ENCODE results near the gene KRT2. TPM values are rescaled to one million over a fixed set of nuclear protein-coding genes. Genes with fewer than 3 reads are reported as not detected.

The KRT2 gene
- total RNA-seq, 4 donors from 2014 or later = 1.3 TPM; not detected in 3

DNA sequence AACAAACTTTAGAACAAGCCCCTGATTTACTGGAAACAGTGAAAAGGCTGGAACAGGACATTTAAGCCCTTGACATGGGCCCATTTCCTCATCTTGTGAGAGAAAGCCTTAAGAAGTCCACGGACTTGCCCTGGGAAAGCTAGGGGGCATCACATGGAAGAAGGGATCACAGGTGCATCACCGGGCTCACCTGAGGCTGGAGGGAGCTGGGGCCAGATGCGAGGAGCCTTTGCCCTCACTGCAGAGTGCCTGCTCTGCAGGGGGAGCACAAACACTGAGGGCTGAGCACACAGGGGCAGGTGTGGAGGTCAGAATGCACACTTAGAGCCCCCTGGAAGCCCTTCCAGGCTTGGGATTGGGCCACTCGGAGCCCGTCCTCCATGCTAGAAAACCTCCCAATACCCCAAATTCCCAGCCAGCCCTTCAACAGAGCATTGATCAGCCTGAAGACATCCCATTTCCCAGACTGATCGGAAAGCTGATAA, 33.4 kb upstream of the KRT2 start:
- H3K4me3 ChIP-seq (replicated peaks in 1 of 3) = no peak overlapping the region
- DNase-seq = no peak
- 77 to 82% methylated on average over 5 to 6 of the region's 6 CpGs for WGBS, 2 donors
- intact Hi-C loops (cut with DNase I) = no loop called here
- H3K27ac ChIP-seq = no peak overlapping the region
- H3K27me3 ChIP-seq = no peaks in the 10 kb centered on the region
- H3K4me1 ChIP-seq = no peaks in the 10 kb centered on the region
- H3K9me3 ChIP-seq = no peaks in the 10 kb centered on the region
- TF ChIP-seq, protein P1, sequence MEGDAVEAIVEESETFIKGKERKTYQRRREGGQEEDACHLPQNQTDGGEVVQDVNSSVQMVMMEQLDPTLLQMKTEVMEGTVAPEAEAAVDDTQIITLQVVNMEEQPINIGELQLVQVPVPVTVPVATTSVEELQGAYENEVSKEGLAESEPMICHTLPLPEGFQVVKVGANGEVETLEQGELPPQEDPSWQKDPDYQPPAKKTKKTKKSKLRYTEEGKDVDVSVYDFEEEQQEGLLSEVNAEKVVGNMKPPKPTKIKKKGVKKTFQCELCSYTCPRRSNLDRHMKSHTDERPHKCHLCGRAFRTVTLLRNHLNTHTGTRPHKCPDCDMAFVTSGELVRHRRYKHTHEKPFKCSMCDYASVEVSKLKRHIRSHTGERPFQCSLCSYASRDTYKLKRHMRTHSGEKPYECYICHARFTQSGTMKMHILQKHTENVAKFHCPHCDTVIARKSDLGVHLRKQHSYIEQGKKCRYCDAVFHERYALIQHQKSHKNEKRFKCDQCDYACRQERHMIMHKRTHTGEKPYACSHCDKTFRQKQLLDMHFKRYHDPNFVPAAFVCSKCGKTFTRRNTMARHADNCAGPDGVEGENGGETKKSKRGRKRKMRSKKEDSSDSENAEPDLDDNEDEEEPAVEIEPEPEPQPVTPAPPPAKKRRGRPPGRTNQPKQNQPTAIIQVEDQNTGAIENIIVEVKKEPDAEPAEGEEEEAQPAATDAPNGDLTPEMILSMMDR (IDR thresholded peaks at IDR 0.05) = no peak
- TF ChIP-seq POLR2A (IDR thresholded peaks at IDR 0.05) = no peak
- H3K36me3 ChIP-seq = no peaks in the 10 kb centered on the region

DNA sequence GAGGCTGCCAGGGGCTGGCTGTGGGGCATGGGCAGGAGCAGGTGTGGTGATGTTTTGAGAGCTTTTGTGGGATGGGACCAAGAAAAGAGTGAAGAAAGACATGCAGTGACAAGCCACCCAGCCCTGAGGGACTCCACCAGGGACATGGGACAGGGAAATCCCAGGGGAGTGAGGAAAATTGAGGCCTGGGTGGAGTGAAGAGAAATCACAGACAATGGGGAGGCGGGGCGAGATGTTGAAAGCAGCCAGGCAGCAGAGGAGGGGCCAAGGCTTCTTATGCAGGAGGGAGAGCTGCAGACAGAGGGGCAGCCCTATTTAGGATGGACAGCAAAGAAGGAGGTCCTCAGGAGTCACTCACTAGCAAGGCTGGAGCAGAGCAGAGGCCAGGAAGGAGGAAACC, 32.4 kb upstream of the KRT2 start:
- no peaks in the 10 kb centered on the region for H3K9me3 ChIP-seq
- DNase-seq = no peak
- intact Hi-C loops (cut with DNase I) = no loop called here
- H3K4me1 ChIP-seq = no peaks in the 10 kb centered on the region
- 60 to 93% methylated on average over 2 of the region's 2 CpGs for WGBS, 2 donors
- no peak overlapping the region for H3K4me3 ChIP-seq (replicated peaks in 1 of 3)
- no peak overlapping the region for H3K27ac ChIP-seq
- TF ChIP-seq POLR2A (IDR thresholded peaks at IDR 0.05) = no peak
- TF ChIP-seq, protein P1 (IDR thresholded peaks at IDR 0.05) = no peak
- no peaks in the 10 kb centered on the region for H3K36me3 ChIP-seq
- H3K27me3 ChIP-seq = no peaks in the 10 kb centered on the region

DNA sequence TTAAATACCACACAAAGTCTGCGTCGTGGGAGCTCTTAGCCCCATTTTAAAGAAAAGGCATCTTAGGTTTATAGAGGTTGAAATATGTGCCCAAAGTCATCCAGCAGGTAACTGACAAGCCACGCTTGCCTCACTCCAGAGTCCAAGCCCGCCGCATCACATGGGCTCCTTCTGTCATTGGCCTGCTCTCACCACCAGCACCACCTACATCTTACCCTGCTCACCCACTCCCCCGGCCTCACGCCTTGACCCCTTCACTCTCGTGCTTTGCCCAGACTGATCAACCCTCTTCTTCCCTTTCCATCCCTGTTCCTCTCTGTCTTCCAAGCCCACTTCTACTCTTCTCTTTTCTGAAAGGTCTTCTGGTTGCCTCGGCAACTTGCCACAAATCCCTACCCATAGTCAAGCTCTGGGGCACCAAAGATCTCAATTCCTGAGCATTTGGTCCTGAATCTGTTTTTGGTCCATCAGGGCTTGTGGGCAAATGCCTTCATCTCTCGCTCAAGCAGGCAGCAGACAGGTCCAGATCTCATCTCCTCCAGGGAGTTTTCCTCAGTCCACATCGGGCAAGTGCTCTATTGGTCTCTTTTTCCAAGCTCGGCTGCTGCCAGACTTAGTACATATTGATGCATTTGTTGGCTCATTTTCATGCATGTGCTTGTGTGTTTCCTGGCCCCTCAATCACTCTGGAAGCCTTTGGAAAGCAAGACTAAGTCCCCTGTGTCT, 31.7 kb upstream of the KRT2 start:
- intact Hi-C loops (cut with DNase I) = no loop called here
- WGBS, 2 donors = 81 to 88% methylated on average over 12 of the region's 12 CpGs
- DNase-seq = no peak
- no peak for TF ChIP-seq POLR2A (IDR thresholded peaks at IDR 0.05)
- TF ChIP-seq, protein P1 (IDR thresholded peaks at IDR 0.05) = no peak
- Histone ChIP-seq H3K27me3 (no peaks in the 10 kb centered on the region), H3K4me1 (no peaks in the 10 kb centered on the region), H3K27ac (no peak overlapping the region), H3K9me3 (no peaks in the 10 kb centered on the region), H3K4me3 (replicated peaks in 1 of 3) (no peak overlapping the region), H3K36me3 (no peaks in the 10 kb centered on the region)

DNA sequence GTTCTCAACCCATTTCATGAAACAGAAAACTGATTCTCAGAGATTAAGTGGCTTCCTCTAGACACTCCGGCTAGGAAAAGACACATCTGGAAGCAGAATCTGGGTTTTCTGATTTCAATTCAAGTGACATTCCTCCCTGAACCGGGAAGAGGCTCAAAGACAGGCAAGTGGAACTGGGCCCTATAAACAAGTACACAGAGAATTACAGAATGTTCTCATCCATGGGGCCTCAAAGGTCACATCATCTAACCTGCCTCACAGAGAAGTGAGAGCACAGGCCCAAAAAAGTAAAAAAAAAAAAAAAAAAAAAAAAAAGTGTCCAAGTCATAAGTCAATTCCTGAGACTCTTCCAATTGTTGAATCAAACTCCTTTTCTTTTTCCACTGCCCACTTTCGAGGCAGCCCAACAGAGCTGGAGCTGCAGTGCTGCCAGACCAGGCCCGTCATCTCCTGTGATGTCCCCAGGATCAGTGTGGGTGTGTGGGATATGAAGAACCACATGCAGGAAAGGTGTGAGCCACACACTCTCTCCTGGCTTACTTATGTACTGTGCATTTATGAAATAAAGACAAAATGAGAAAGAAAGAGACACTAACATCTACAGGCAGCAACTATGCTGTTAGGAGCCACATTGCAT, 31.0 kb upstream of the KRT2 start:
- no peaks in the 10 kb centered on the region for H3K4me1 ChIP-seq
- no peaks in the 10 kb centered on the region for H3K27me3 ChIP-seq
- TF ChIP-seq, protein P1 (IDR thresholded peaks at IDR 0.05) = no peak
- TF ChIP-seq POLR2A (IDR thresholded peaks at IDR 0.05) = no peak
- no peak for DNase-seq
- WGBS, 2 donors = 77 to 91% methylated on average over 4 of the region's 4 CpGs
- H3K4me3 ChIP-seq (replicated peaks in 1 of 3) = no peak overlapping the region
- no peak overlapping the region for H3K27ac ChIP-seq
- intact Hi-C loops (cut with DNase I) = no loop called here
- H3K36me3 ChIP-seq = no peaks in the 10 kb centered on the region
- no peaks in the 10 kb centered on the region for H3K9me3 ChIP-seq

DNA sequence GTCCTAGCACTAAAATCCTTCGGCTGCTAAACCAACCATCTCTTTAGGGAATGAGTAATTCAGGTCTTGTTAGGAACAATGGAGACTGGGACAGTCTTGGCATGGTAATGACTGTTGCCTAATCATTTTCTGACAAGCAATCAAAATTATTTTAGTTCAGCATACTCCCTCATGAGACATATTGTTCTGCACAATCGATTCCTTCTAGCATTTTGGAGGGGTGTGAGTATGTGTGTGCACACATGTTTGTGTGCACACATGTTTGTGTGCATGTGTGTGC, 30.3 kb upstream of the KRT2 start:
- Histone ChIP-seq H3K4me3 (replicated peaks in 1 of 3) (no peak overlapping the region), H3K36me3 (no peaks in the 10 kb centered on the region), H3K27ac (no peak overlapping the region), H3K27me3 (no peaks in the 10 kb centered on the region), H3K9me3 (no peaks in the 10 kb centered on the region), H3K4me1 (no peaks in the 10 kb centered on the region)
- WGBS, 2 donors = 82 to 86% methylated on average over 2 of the region's 2 CpGs
- no peak for DNase-seq
- intact Hi-C loops (cut with DNase I) = no loop called here
- TF ChIP-seq, protein P1 (IDR thresholded peaks at IDR 0.05) = no peak
- no peak for TF ChIP-seq POLR2A (IDR thresholded peaks at IDR 0.05)

Measured in thyroid gland (tissue), 4 donors.